HL-60 (cell line): Measurements from ENCODE around the gene WNT11.

ENCODE experiments used
- DNase-seq, 2 experiments: peaks; one replicate each; pipeline ENCODE4 v3.0.0-alpha.2; 2010 to 2020; ENCODE audit warnings: low read depth in 1 of 2, low spot score in 1 of 2
- H3K27ac ChIP-seq: fragments of 250-450 bp; sonication (Bioruptor Pico); replicated peaks from 2 replicates; pipeline ENCODE4 v1.5.1; 2020; ENCODE audit warnings: mild to moderate bottlenecking, moderate library complexity
- H3K27me3 ChIP-seq: fragments of 250-450 bp; sonication (Bioruptor Pico); 2 replicates; pipeline ENCODE4 v1.5.1; 2021; ENCODE audit warnings: mild to moderate bottlenecking, moderate library complexity; ENCODE audit not compliant: insufficient read depth, poor library complexity, severe bottlenecking
- H3K4me3 ChIP-seq: replicated peaks from 2 replicates; pipeline ENCODE4 v1.5.1; 2011; ENCODE audit warnings: mild to moderate bottlenecking, control low read depth, low read length; ENCODE audit not compliant: insufficient read depth
- CTCF ChIP-seq: IDR thresholded peaks from one replicate; pipeline ENCODE4 v1.5.1; 2011; ENCODE audit warnings: low read length, control low read depth, inconsistent platforms; ENCODE audit not compliant: insufficient read depth
- GABPA ChIP-seq: IDR thresholded peaks from 2 replicates; pipeline ENCODE4 v1.6.1; 2012; ENCODE audit warnings: low read depth
- POLR2AphosphoS5 ChIP-seq: IDR thresholded peaks from 2 replicates; pipeline ENCODE4 v1.6.1; 2012; ENCODE audit warnings: low read depth
- REST ChIP-seq: IDR thresholded peaks from 2 replicates; pipeline ENCODE4 v1.6.1; 2012; ENCODE audit warnings: low read depth; ENCODE audit not compliant: insufficient replicate concordance
- SPI1 ChIP-seq: IDR thresholded peaks from 2 replicates; pipeline ENCODE4 v1.6.1; 2012; ENCODE audit warnings: low read depth, mild to moderate bottlenecking, borderline replicate concordance

WNT11 gene

GRCh38 chr11:76196849-76197248 is 9.5 kb downstream of the WNT11 start:
- Histone ChIP-seq H3K27me3 (no peaks in the 10 kb centered on the region), H3K4me3 (no peak overlapping the region), H3K27ac (no peak overlapping the region)
- TF ChIP-seq REST: no peak
- no peak for TF ChIP-seq GABPA
- TF ChIP-seq SPI1: no peak
- TF ChIP-seq POLR2AphosphoS5: no peak
- TF ChIP-seq CTCF: no peak
- DNase-seq: no peak

GRCh38 chr11:76194872-76195668 is 11.2 kb downstream of the WNT11 start:
- H3K4me3 ChIP-seq: no peak overlapping the region
- no peaks in the 10 kb centered on the region for H3K27me3 ChIP-seq
- no peak for TF ChIP-seq CTCF
- no peak for DNase-seq
- no peak overlapping the region for H3K27ac ChIP-seq

- H3K4me3 ChIP-seq: no peak overlapping the region
- no peak overlapping the region for H3K27ac ChIP-seq
- H3K27me3 ChIP-seq: no peaks in the 10 kb centered on the region
- DNase-seq: no peak
- no peak for TF ChIP-seq SPI1
- TF ChIP-seq CTCF: no peak
- no peak for TF ChIP-seq REST
- no peak for TF ChIP-seq POLR2AphosphoS5
- no peak for TF ChIP-seq GABPA
Measured at GRCh38 chr11:76193219-76193618, 13.1 kb downstream of the WNT11 start.

GRCh38 chr11:76190376-76190775 is 15.9 kb downstream of the WNT11 start:
- no peak for DNase-seq
- no peaks in the 10 kb centered on the region for H3K27me3 ChIP-seq
- H3K4me3 ChIP-seq: no peak overlapping the region
- TF ChIP-seq REST (no peak), POLR2AphosphoS5 (no peak), GABPA (no peak), SPI1 (no peak), CTCF (no peak)
- H3K27ac ChIP-seq: no peak overlapping the region
